AG04450 (cell line): ENCODE results near the gene LAMTOR1. TPM values are rescaled to one million over a fixed set of nuclear protein-coding genes. Genes with fewer than 3 reads are reported as not detected.

Experiments used
- CTCF ChIA-PET: fragments of 300-600, 350-600 bp; formaldehyde crosslinking; extraction: SDS; loops from one replicate; lab custom pipeline; 2022; ENCODE audit warnings: antibody characterized with exemption, inconsistent platforms; lab: Charles Lee
- POLR2A ChIA-PET: fragments of 350-600 bp; formaldehyde crosslinking; extraction: SDS; loops from one replicate; lab custom pipeline; 2021; ENCODE audit warnings: antibody characterized with exemption, inconsistent platforms; lab: Yijun Ruan, JAX
- DNase-seq: peaks from one replicate; pipeline ENCODE4 v3.0.0-alpha.2; 2011; ENCODE audit warnings: low read depth, low spot score
- H3K27ac ChIP-seq: one replicate; pipeline ENCODE4 v1.5.1; 2012; ENCODE audit warnings: low read depth, low read length, control low read depth
- H3K27me3 ChIP-seq: one replicate; pipeline ENCODE4 v1.6.0; 2012; ENCODE audit warnings: low read length; ENCODE audit not compliant: control insufficient read depth, insufficient read depth
- H3K4me3 ChIP-seq: 2 replicates; pipeline ENCODE4 v1.5.1; 2011; ENCODE audit warnings: mild to moderate bottlenecking, low read depth, low read length, control low read depth
- H3K9me3 ChIP-seq: 2 replicates; pipeline ENCODE4 v1.5.1; 2012; ENCODE audit warnings: low read length; ENCODE audit not compliant: control insufficient read depth, insufficient read depth
- CTCF ChIP-seq: IDR thresholded peaks from 2 replicates; pipeline ENCODE4 v1.5.1; 2011; ENCODE audit warnings: low read depth, low read length, control low read depth, inconsistent platforms
- polyA plus RNA-seq: library from polyadenylated mRNA; depleted of rRNA; stranded (reverse); fragments of >200 nt; gene quantifications from 2 replicates; pipeline ENCODE4 v1.2.3, GENCODE V29; 2011

LAMTOR1 gene
- polyA plus RNA-seq, 1 experiment = 89.1 TPM

- H3K27ac ChIP-seq = peak within 1 kb of the TSS; percentile 99
- ChIA-PET POLR2A (interaction anchor here (0.7 to 2.0 kb wide), 10 partner anchors 10 to 126 kb away, joined by 3 to 12 read pairs (median 4); partner anchors contain the start of gene INPPL1), CTCF (interaction anchor here (0.7 to 1.7 kb wide), 4 partner anchors 31 to 319 kb away, joined by 3 to 12 read pairs (median 3); no protein-coding TSS in a partner anchor)
- H3K27me3 ChIP-seq = no peaks in the 10 kb centered on the region
- H3K9me3 ChIP-seq = no peaks in the 10 kb centered on the region
- DNase-seq = peak; percentile 99
- H3K4me3 ChIP-seq = peak within 1 kb of the TSS; percentile 87
- no peak for TF ChIP-seq CTCF
These were observed 9.3 kb upstream of the LAMTOR1 start, which contains the start of gene ANAPC15 for GRCh38 chr11:72112143-72112977. TSS of gene ANAPC15 (minus strand) at chr11:72112695. CDS start at chr11:72111276, 1,419 bp downstream.

- Histone ChIP-seq H3K27ac (peak overlapping the region; percentile 99), H3K27me3 (no peaks in the 10 kb centered on the region), H3K9me3 (no peaks in the 10 kb centered on the region), H3K4me3 (peak overlapping the region; percentile 87)
- ChIA-PET POLR2A (interaction anchor here (0.6 to 2.0 kb wide), 9 partner anchors 9 to 127 kb away, joined by 3 to 12 read pairs (median 5); partner anchors contain the start of gene INPPL1), CTCF (interaction anchor here (1.2 to 1.7 kb wide), 5 partner anchors 20 to 319 kb away, joined by 3 to 12 read pairs (median 4); no protein-coding TSS in a partner anchor)
- no peak for TF ChIP-seq CTCF
- no peak for DNase-seq
These were observed 8.4 kb upstream of the LAMTOR1 start for GRCh38 chr11:72111300-72112142.

GRCh38 chr11:72105888-72106287 lies 2.8 kb upstream of the LAMTOR1 start, which contains the start of gene TOMT:
TSS of gene TOMT (plus strand) at chr11:72105924. CDS start at chr11:72105952, 28 bp downstream.
- Histone ChIP-seq H3K27me3 (no peaks in the 10 kb centered on the region), H3K27ac (no peak within 1 kb of the TSS), H3K9me3 (no peaks in the 10 kb centered on the region; the same call in none of the 2 replicates), H3K4me3 (no peak within 1 kb of the TSS)
- CTCF ChIA-PET = interaction anchor here (1.0 to 1.4 kb wide), 2 partner anchors 38 to 81 kb away, joined by 3 to 9 read pairs; no protein-coding TSS in a partner anchor
- no peak for DNase-seq
- no peak for TF ChIP-seq CTCF
- POLR2A ChIA-PET = no interaction called here

GRCh38 chr11:72103754-72104167 lies 664 bp upstream of the LAMTOR1 start:
- H3K27ac ChIP-seq = peak overlapping the region; percentile 82
- H3K27me3 ChIP-seq = no peaks in the 10 kb centered on the region
- ChIA-PET POLR2A (no interaction called here), CTCF (interaction anchor here (0.6 kb wide), 1 partner anchor 47 kb away, joined by 5 read pairs; no protein-coding TSS in a partner anchor)
- TF ChIP-seq CTCF = no peak
- peak overlapping the region; percentile 36 for H3K4me3 ChIP-seq
- no peak for DNase-seq
- no peaks in the 10 kb centered on the region; the same call in none of the 2 replicates for H3K9me3 ChIP-seq
